ENCODE data around the gene WWP2.
"Not testable (repeated sequence)": the region's sequence is repeated elsewhere in the genome, so short reads cannot be mapped to it uniquely, and the experiment has no call there.

WWP2 gene

GRCh38 chr16:69745959-69746358 lies 16.2 kb upstream of the WWP2 start:
- no peak for DNase-seq (ENCODE audit: low read depth in 2 of 2)

GRCh38 chr16:69747115-69747514 lies 15.0 kb upstream of the WWP2 start:
- DNase-seq (ENCODE audit: low read depth in 2 of 2): no peak

- DNase-seq (ENCODE audit: low read depth in 2 of 2): no peak
Observed at GRCh38 chr16:69748694-69749345, 13.3 kb upstream of the WWP2 start.

DNA sequence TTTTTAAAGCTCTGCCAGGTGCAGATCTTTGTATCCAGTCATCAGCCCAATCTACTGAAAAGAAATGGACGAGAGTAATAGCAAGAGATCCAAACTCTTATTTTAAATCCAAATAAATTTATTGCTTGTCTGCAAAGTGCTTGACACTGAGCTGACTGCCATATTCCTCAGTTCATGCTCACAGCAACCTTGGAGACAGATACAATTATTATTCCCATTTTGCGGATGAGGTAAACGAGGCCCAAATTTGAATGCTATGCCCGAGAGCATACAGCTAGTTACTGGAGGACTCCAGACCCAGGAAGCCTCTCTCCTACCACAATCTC lies 8.0 kb upstream of the WWP2 start:
- DNase-seq (ENCODE audit: low read depth in 2 of 2): no peak

GRCh38 chr16:69754469-69755310 lies 7.4 kb upstream of the WWP2 start, which contains the start of gene NOB1:
NOB1 (minus strand) TSS chr16:69754926; CDS start chr16:69754910, 16 bp downstream.
- peak; percentile 92 to 94 for DNase-seq (ENCODE audit: low read depth in 2 of 2)

DNA sequence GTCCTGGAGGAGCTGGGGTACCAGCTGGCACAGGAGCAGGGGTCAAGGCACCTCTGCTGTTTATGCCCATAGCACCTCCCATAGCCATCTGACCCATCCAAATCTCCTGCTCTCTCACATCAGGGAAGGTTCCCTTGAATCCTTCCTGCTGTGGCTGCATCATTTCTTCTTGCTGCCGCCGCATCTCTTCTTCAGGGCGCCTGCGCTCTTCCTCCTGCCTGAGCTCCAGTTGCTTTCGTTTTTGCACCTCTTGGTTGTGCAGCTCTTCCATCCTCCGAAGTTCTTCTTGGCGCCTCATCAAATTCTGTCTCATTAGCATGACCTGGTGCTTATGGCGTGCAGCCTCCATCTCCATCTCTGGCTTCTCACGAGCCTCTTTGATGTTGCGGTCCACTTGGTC lies 5.4 kb upstream of the WWP2 start:
- DNase-seq (ENCODE audit: low read depth in 2 of 2): no peak

DNA sequence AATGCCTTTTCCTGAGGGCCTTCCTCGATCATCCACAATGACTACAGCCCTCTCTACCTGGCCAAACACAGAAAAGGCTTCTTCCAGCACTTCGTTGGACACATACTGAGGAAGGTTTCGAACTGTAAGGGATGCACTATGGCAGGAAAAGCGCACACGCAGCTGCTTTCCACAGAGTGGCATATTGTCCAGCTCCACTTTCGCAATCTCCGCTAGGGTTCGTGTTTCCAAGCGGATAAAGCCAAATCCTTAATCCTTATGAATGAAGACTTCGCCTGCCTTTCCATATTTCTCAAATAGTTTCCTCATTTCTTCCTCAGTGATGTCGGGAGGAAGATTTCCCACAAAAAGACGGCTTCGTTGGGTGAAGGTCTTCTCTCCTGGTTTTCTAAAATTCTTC lies 4.8 kb upstream of the WWP2 start:
- not testable (repeated sequence) for DNase-seq (ENCODE audit: low read depth in 2 of 2)

- DNase-seq (ENCODE audit: low read depth in 2 of 2): no peak
Observed at GRCh38 chr16:69762814-69763598, 874 bp downstream of the WWP2 start.

DNA sequence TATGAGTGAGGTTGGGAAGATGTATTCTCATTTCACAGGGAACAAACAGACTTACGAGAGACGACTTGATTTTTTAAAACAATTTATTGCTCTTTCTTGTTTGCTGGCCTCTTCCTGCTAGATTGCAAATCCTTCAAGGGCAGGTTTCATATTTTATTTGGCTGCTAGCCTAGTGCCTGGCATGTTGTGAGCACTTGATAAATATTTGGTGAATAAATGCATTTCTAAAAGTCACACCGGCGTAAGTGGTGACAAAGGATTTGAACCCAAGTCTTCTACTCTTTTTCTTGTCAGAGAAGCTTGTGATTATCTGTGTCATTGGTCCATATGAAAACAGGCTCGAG lies 1.4 kb downstream of the WWP2 start:
- no peak for DNase-seq (ENCODE audit: low read depth in 2 of 2)

DNA sequence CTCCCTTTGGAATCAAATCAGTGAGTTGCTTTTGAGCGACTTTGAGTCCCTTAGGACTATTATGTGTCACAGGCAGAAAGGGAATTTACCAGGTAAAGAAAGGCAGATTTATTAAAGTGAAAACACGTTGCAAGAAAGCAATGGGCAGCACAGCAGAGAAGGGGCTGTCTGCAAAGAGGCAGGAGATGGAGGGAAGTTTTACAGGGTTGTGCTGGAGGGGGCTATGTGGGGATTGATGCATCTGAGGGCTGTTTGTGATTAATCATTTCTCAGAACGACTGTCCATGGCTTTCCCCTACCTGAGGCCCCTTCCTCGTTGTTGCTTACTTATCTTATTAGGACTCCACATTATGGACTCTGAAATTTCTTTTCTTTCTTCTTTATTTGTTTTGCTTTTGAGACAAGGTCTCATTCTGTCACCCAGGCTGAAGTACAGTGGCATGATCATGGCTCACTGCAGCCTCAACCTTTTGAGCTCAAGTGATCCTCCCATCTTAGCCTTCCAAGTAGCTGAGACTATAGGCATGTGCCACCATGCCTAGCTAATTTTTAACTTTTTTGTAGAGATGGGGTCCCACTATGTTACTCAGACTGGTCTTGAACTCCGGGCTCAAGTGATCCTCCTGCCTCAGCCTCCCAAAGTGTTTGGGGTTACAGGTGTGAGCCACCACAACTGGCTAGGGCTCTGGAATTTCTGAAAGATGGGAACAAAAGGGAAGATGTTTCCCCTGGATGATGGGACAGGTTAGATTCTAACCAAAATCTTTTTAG lies 5.5 kb downstream of the WWP2 start:
- no peak for DNase-seq (ENCODE audit: low read depth in 2 of 2)

DNA sequence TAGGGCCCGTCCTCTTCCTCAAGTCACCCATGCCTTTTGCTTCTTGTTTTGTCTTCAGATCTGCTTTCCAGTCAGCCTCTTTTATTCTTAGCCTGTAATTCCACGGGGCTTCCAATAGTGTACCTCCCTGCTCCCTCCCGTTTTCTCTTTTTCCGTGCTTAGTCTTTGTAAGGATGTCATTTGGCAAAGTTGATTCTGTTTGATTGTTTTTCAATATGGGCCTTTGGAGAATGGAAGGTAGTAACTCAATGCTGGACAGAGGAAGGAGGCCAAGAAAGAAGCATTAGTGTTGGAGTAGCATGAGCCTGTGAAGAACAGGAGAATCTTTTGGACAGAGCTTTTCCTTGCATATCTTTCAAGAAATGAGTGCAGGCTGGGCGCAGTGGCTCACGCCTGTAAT lies 6.5 kb downstream of the WWP2 start:
- DNase-seq (ENCODE audit: low read depth in 2 of 2): no peak

- no peak for DNase-seq (ENCODE audit: low read depth in 2 of 2)
Observed at GRCh38 chr16:69769404-69769803, 7.3 kb downstream of the WWP2 start.

- no peak for DNase-seq (ENCODE audit: low read depth in 2 of 2)
Observed at GRCh38 chr16:69771651-69771967, 9.5 kb downstream of the WWP2 start.

- no peak for DNase-seq (ENCODE audit: low read depth in 2 of 2)
Observed at GRCh38 chr16:69773260-69773947, 11.3 kb downstream of the WWP2 start.

DNA sequence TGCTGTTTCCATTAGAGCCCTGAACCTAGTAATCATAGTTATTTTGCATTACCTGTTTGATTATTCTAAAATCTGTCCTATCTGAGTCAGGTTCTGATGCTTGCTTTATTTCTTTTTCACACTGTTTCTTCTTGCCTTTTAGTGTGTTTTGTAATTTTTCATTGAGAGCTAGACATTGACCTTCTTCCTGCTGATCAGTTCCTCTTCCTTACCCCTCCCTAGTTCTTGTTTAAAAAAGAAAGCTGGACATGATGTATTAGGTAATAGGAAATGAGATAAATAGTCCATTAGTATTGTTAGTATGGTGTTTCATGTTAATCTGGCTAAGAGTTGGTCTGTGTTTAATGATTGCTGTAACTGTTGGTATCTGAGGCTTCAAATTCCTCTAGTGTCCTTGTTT lies 13.4 kb downstream of the WWP2 start:
- DNase-seq (ENCODE audit: low read depth in 2 of 2): no peak

- no peak for DNase-seq (ENCODE audit: low read depth in 2 of 2)
Observed at GRCh38 chr16:69779724-69780123, 17.6 kb downstream of the WWP2 start.

DNA sequence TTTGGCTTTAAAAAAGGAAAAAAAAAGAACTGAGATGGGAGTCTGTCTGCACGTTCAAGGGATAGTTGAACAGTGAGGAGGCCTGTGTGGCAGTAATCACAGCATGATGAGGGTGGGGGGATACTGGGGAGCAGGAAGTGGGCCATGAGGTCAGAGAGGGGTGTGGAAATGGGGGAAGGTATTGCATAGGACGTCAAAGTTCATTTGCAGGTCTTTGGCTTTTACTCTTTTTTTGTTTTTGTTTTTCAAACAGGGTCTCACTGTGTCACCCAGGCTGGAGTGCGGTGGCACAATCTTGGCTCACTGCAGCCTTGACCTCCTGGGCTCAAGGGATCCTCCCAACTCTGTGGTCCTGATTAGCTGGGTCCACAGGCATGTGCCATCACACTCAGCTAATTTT lies 19.0 kb downstream of the WWP2 start:
- DNase-seq (ENCODE audit: low read depth in 2 of 2): no peak

DNA sequence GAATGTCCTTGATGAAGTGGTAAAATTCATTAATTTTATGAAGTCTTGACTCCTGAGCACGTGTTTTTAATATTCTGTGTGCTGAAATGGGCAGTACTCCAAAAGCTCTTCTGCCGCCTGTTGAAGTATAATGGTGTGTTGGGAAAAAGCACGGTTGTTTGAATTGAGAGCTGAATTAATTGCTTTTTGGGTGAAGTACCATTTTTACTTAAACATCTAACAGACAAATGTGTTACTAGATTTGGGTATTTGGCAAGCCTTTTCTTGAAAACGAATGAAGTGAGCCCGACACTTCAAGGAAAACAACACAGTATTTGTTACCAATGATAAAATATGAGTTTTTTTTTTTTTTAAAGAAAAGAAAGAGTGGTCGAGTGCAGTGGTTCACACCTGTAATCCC lies 22.5 kb downstream of the WWP2 start:
- DNase-seq (ENCODE audit: low read depth in 2 of 2): no peak

DNA sequence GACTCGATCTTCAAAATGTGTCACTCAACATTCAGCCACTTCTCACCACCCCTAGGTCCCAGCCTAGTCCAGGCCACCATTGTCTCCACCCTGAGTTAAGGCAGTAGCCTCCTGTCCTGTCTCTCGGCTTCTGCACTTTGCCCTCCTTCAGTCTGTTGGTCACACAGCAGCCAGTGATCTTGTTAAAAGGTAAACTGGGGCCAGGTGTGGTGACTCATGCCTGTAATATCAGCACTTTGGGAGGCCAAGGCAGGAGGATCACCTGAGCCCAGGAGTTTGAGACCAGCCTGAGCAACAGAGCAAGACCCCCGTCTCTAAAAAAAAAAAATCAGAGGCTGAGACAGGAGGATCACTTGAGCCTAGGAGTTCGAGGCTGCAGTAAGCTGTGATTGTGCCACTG lies 25.8 kb downstream of the WWP2 start:
- no peak for DNase-seq (ENCODE audit: low read depth in 2 of 2)

GRCh38 chr16:69791391-69791847 lies 29.3 kb downstream of the WWP2 start:
- not testable (repeated sequence) for DNase-seq (ENCODE audit: low read depth in 2 of 2)

GRCh38 chr16:69793526-69793925 lies 31.4 kb downstream of the WWP2 start:
- DNase-seq (ENCODE audit: low read depth in 2 of 2): no peak
